GM18511 (cell line): ENCODE measurements around the gene KLHL40.

ENCODE experiments used
- ATAC-seq: cut with Tn5 transposase; IDR thresholded peaks from one replicate; pipeline ENCODE4 v1.9.1; 2021; ENCODE audit warnings: mild to moderate bottlenecking, moderate library complexity; ENCODE audit not compliant: unreplicated experiment

Gene KLHL40

GRCh38 chr3:42656680-42657610, 28.4 kb upstream of the KLHL40 start:
- ATAC-seq, result no peak

GRCh38 chr3:42657675-42658074, 27.7 kb upstream of the KLHL40 start:
- ATAC-seq, result no peak

DNA sequence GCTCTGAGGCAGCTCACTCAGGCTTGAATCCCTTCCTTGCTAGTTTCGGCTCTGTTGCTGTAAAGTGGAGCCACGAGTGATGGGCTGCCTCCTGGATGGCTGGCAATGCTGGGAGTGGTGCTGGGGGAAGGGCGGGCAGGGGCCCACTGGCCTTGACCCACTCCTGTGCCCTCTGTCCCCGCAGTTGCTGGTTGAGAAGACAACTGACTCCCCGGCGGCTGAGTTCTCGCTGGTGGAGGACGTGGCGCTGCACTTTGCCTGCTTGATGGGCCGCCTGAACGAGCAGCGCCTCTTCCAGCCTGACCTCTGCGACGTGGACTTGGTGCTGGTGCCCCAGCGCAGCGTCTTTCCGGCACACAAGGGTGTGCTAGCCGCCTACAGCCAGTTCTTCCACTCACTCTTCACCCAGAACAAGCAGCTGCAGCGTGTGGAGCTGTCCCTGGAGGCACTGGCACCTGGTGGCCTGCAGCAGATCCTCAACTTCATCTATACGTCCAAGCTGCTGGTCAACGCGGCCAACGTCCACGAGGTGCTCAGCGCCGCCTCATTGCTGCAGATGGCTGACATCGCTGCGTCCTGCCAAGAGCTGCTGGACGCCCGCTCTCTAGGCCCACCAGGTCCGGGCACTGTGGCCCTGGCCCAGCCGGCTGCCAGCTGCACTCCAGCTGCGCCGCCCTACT, 27.1 kb upstream of the KLHL40 start:
- no peak for ATAC-seq

GRCh38 chr3:42658771-42659390, 26.5 kb upstream of the KLHL40 start:
- ATAC-seq, result no peak

- no peak for ATAC-seq
These were observed 25.7 kb upstream of the KLHL40 start for GRCh38 chr3:42659451-42660130.

GRCh38 chr3:42660131-42660715, 25.1 kb upstream of the KLHL40 start:
- ATAC-seq, result no peak

GRCh38 chr3:42660898-42661297, 24.4 kb upstream of the KLHL40 start:
- no peak for ATAC-seq

DNA sequence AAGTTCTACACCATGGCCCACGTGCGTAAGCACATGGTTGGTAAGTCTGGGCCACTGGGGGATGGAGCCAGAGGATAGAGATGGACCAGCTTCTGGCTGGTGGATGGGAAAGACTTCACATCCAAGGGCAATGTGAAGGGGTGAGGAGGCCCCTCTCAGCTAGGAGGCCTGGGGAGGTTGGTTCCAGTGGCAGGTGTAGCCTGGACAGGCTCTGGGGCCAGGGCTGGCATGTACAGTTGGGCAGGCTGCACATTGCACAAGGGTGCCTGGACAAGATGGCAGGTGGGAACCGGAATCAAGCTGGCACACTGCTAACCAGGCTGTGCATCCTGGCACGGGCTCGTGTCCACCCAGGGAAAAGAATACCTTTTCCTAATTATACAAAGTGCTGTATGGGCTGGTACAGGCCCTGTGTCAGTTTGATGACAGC, 23.7 kb upstream of the KLHL40 start:
- ATAC-seq, result no peak

- no peak for ATAC-seq
These were observed 23.1 kb upstream of the KLHL40 start for GRCh38 chr3:42662037-42662812.

DNA sequence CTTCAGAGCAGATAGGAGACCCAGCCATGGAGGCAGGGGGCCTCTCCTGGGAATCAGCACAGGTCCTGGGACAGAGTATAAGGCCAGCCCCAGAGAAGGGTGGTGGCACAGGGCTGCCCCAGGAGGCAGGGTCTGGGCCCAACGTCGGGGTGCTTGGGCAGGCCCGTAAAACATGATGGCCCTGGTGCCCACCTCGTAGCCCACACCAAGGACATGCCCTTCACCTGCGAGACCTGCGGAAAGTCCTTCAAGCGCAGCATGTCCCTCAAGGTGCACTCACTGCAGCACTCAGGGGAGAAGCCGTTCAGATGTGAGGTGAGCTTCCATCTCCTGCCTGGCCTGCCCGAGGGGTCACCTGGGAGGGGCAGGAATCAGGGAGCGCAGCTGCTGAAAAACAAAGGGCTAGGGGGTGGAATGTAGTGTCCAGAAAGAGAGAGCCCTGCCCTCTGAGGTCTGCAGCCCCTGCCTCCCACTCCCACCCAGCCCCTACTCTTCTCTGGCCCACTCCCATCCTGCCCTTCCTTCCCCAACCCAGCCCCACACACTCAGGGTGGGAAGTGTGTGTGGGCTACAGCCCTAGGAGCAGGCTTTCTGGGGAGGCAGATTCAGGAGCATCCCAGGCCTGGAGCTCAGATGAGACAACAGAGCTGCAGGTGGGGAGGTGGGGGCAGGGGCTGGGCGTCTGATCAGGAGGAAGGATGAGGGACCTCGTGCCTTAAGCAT, 22.4 kb upstream of the KLHL40 start:
- ATAC-seq, result no peak

GRCh38 chr3:42663581-42664437, 21.5 kb upstream of the KLHL40 start:
- ATAC-seq, result no peak

- ATAC-seq, result no peak
These were observed 20.9 kb upstream of the KLHL40 start for GRCh38 chr3:42664438-42664803.

DNA sequence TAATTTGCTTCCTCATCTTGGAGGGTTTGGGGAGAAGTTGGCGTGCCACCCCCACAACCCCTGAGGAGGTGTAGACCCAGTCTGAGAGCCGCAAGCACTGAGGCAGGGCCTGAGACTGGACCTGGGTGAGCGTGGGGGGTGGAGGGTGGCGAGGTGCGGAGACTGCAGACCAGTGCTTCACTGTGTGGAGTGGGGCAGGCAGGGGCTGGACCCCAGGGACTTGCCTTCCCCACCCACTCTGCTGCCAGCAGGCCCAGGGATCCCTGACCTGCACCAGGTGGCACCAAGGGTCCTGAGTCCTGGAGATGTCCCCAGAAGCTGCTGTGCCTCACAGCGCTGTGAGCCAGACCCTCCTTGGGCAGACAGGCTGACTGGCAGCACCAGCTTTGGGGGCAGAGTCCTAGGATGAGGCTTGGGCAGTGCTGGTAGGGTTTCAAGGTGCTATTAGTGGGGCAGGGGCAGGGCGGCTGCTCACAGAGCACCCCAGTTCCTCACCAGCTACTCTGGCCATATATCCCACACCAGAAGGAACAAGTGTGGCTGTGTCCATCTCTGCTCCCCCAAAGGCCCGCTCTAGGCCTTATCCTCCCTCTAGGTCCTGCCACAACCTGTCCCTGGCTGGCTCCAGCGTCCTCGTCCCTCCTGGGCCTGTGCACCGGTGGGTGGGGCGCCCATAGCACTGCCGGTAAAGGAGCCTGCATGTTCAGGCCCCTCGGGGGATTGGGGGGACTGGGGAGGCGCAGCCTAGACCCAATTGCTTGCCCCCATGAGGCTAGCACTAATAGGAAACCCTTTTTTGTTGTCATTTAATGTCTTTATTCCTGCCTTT, 20.1 kb upstream of the KLHL40 start:
- no peak for ATAC-seq

- no peak for ATAC-seq
These were observed 19.3 kb upstream of the KLHL40 start for GRCh38 chr3:42666022-42666421.

DNA sequence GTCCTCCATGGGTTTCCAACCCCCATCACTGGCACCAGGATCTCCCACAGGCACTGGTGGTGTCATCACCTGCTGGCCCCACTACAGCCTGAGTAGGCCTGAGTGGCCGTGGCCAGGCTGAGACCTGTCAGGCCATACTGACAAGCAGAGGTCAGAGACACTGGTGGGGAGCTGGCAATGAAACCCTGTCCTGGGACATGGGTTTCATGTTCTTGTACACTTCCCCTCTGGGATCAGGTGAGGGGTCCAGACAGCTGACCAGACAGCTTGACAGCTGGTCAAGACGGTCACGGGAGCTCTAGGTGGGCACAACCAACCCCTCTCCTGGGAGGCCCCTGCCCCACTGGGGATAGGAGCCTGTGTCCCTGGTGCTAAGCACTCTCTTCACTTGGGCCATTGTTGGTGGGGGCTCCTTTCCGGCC, 18.7 kb upstream of the KLHL40 start:
- ATAC-seq, result no peak

GRCh38 chr3:42667096-42667522, 18.2 kb upstream of the KLHL40 start:
- ATAC-seq, result no peak
